Astrocyte (in vitro differentiated cells and primary cell): Measurements from ENCODE around the gene EP400. TPM values are rescaled to one million over a fixed set of nuclear protein-coding genes. Genes with fewer than 3 reads are reported as not detected.

Experiments used
- DNase-seq: peaks from one replicate; pipeline ENCODE4 v3.0.0-alpha.2; 2010; ENCODE audit warnings: low read depth
- FAIRE-seq: peaks from 2 replicates; lab custom pipeline; 2011; peaks lifted over from hg19 to GRCh38; lab: Jason Lieb, UNC
- H2AFZ ChIP-seq: 2 replicates; pipeline ENCODE4 v1.6.0; 2012; ENCODE audit warnings: low read depth, low read length, inconsistent platforms
- H3K27ac ChIP-seq: 2 replicates; pipeline ENCODE4 v1.5.1; 2011; ENCODE audit warnings: low read depth, low read length, inconsistent platforms
- H3K27me3 ChIP-seq: 2 replicates; pipeline ENCODE4 v1.6.0; 2011; ENCODE audit warnings: low read length, inconsistent platforms; ENCODE audit not compliant: insufficient read depth
- H3K36me3 ChIP-seq: 2 replicates; pipeline ENCODE4 v1.5.1; 2011; ENCODE audit warnings: low read length, inconsistent platforms; ENCODE audit not compliant: insufficient read depth
- H3K4me1 ChIP-seq: 2 replicates; pipeline ENCODE4 v1.5.1; 2011; ENCODE audit warnings: low read length, inconsistent platforms; ENCODE audit not compliant: insufficient read depth
- H3K4me2 ChIP-seq: 2 replicates; pipeline ENCODE4 v1.6.0; 2012; ENCODE audit warnings: low read length, inconsistent platforms
- H3K4me3 ChIP-seq: 2 replicates; pipeline ENCODE4 v1.5.1; 2011; ENCODE audit warnings: low read depth, mild to moderate bottlenecking, low read length, inconsistent platforms; ENCODE audit not compliant: insufficient read depth
- H3K79me2 ChIP-seq: 2 replicates; pipeline ENCODE4 v1.6.0; 2012; ENCODE audit warnings: mild to moderate bottlenecking, low read length, inconsistent platforms; ENCODE audit not compliant: insufficient read depth
- H3K9ac ChIP-seq: 2 replicates; pipeline ENCODE4 v1.6.0; 2012; ENCODE audit warnings: mild to moderate bottlenecking, low read length, inconsistent platforms
- H3K9me3 ChIP-seq: 2 replicates; pipeline ENCODE4 v1.5.1; 2012; ENCODE audit warnings: low read depth, mild to moderate bottlenecking, low read length, inconsistent platforms; ENCODE audit not compliant: insufficient read depth
- H4K20me1 ChIP-seq: 2 replicates; pipeline ENCODE4 v1.6.0; 2012; ENCODE audit warnings: low read length, inconsistent platforms; ENCODE audit not compliant: insufficient read depth
- H3K27ac Mint-ChIP-seq: one replicate; pipeline ENCODE4 v1.8.0; 2021; ENCODE audit warnings: mild to moderate bottlenecking, mixed read lengths; ENCODE audit not compliant: unreplicated experiment
- H3K27me3 Mint-ChIP-seq: one replicate; pipeline ENCODE4 v1.8.0; 2021; ENCODE audit warnings: low read depth, mixed read lengths; ENCODE audit not compliant: unreplicated experiment
- H3K36me3 Mint-ChIP-seq: one replicate; pipeline ENCODE4 v1.8.0; 2021; ENCODE audit warnings: low read depth, mixed read lengths; ENCODE audit not compliant: unreplicated experiment
- H3K4me1 Mint-ChIP-seq: one replicate; pipeline ENCODE4 v1.8.0; 2021; ENCODE audit warnings: low read depth, mixed read lengths; ENCODE audit not compliant: unreplicated experiment
- H3K4me3 Mint-ChIP-seq: one replicate; pipeline ENCODE4 v1.8.0; 2021; ENCODE audit warnings: mild to moderate bottlenecking, moderate library complexity, mixed read lengths; ENCODE audit not compliant: unreplicated experiment
- H3K9me3 Mint-ChIP-seq: one replicate; pipeline ENCODE4 v1.8.0; 2021; ENCODE audit warnings: mild to moderate bottlenecking, mixed read lengths; ENCODE audit not compliant: unreplicated experiment
- CTCF ChIP-seq: IDR thresholded peaks from 2 replicates; pipeline ENCODE4 v1.5.1; 2011; ENCODE audit warnings: low read depth, mild to moderate bottlenecking, inconsistent platforms, low read length, moderate library complexity; ENCODE audit not compliant: insufficient read depth
- EZH2 ChIP-seq: IDR thresholded peaks from 2 replicates; pipeline ENCODE4 v1.6.1; 2012; ENCODE audit warnings: mild to moderate bottlenecking, low read length, inconsistent platforms; ENCODE audit not compliant: insufficient read depth
- total RNA-seq: library from RNA; stranded (reverse); gene quantifications from 2 replicates; pipeline ENCODE4 v1.2.1, GENCODE V29; 2021

The EP400 gene
- total RNA-seq, 1 donor from 2014 or later = 39.8 TPM

- FAIRE-seq = no peak
- Mint-ChIP-seq H3K9me3 (no peaks in the 10 kb centered on the region), H3K4me3 (no peak overlapping the region), H3K27me3 (no peaks in the 10 kb centered on the region), H3K36me3 (peaks cover 10% of the 10 kb centered on the region), H3K27ac (no peak overlapping the region), H3K4me1 (peaks cover 4% of the 10 kb centered on the region)
- peaks cover 44% of the 10 kb centered on the region for H4K20me1 ChIP-seq
- H3K27ac ChIP-seq = no peak overlapping the region
- H3K9ac ChIP-seq = no peak overlapping the region
- TF ChIP-seq EZH2 (no peak), CTCF (no peak)
- peaks cover 16% of the 10 kb centered on the region for H3K36me3 ChIP-seq
- no peaks in the 10 kb centered on the region for H3K4me1 ChIP-seq
- no peaks in the 10 kb centered on the region for H3K27me3 ChIP-seq
- DNase-seq = no peak
- no peak overlapping the region for H3K4me2 ChIP-seq
- H3K79me2 ChIP-seq = no peaks in the 10 kb centered on the region
- H3K4me3 ChIP-seq = no peak overlapping the region
- H3K9me3 ChIP-seq = no peaks in the 10 kb centered on the region
- no peak overlapping the region for H2AFZ ChIP-seq
Measured at GRCh38 chr12:132071040-132071810, 121.5 kb downstream of the EP400 start.

DNA sequence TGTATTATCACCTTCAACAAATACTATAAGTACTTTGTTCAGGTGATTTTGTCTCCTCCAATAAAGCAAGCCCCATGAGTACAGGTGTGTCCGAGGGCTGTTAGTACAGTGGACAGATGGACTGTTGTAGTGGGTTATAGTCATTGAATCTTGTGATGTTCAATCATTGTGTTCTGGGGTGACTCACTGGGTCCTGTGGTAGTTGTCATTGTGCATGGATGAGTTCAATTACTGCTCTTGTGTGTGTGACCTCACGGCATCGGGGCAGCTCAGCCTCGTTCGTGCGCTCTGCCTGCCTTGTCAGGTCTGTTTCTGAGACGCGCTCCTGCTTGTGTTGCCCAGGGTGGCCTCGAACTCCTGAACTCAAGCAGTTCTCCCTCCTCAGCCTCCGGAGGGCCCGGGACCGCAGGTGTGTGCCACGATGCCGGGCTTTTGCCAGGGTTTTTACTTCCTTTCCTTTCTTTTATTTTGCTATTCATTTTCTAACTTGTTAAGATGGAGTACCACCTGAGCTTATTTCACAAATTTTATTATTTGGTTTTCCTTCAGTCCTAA lies 122.2 kb downstream of the EP400 start:
- no peaks in the 10 kb centered on the region for H3K27me3 Mint-ChIP-seq
- H3K4me2 ChIP-seq = no peak overlapping the region
- H4K20me1 ChIP-seq = peaks cover 46% of the 10 kb centered on the region
- no peaks in the 10 kb centered on the region for H3K9me3 ChIP-seq
- H3K4me1 ChIP-seq = no peaks in the 10 kb centered on the region
- H3K36me3 ChIP-seq = peaks cover 23% of the 10 kb centered on the region
- peaks cover 4% of the 10 kb centered on the region for H3K4me1 Mint-ChIP-seq
- no peaks in the 10 kb centered on the region for H3K27me3 ChIP-seq
- no peak overlapping the region for H3K4me3 ChIP-seq
- H3K9ac ChIP-seq = no peak overlapping the region
- TF ChIP-seq EZH2 (no peak), CTCF (no peak)
- DNase-seq (no peak), FAIRE-seq (no peak)
- no peaks in the 10 kb centered on the region for H3K9me3 Mint-ChIP-seq
- H3K79me2 ChIP-seq = no peaks in the 10 kb centered on the region
- no peak overlapping the region for H3K27ac ChIP-seq
- no peak overlapping the region for H3K27ac Mint-ChIP-seq
- peaks cover 7% of the 10 kb centered on the region for H3K36me3 Mint-ChIP-seq
- H3K4me3 Mint-ChIP-seq = no peak overlapping the region
- H2AFZ ChIP-seq = no peak overlapping the region

GRCh38 chr12:132074216-132074615 lies 124.5 kb downstream of the EP400 start:
- Histone ChIP-seq H3K4me1 (peaks cover 10% of the 10 kb centered on the region), H4K20me1 (peaks cover 49% of the 10 kb centered on the region), H3K9me3 (no peaks in the 10 kb centered on the region), H3K79me2 (no peaks in the 10 kb centered on the region), H3K4me3 (no peak overlapping the region), H3K36me3 (peaks cover 25% of the 10 kb centered on the region), H3K4me2 (no peak overlapping the region), H3K9ac (no peak overlapping the region), H3K27me3 (no peaks in the 10 kb centered on the region), H2AFZ (no peak overlapping the region), H3K27ac (no peak overlapping the region)
- H3K9me3 Mint-ChIP-seq = no peaks in the 10 kb centered on the region
- H3K27me3 Mint-ChIP-seq = no peaks in the 10 kb centered on the region
- FAIRE-seq (no peak), DNase-seq (no peak)
- peaks cover 4% of the 10 kb centered on the region for H3K4me1 Mint-ChIP-seq
- H3K4me3 Mint-ChIP-seq = no peak overlapping the region
- peak overlapping the region; percentile 6 for H3K27ac Mint-ChIP-seq
- peaks cover 13% of the 10 kb centered on the region for H3K36me3 Mint-ChIP-seq
- no peak for TF ChIP-seq CTCF
- no peak for TF ChIP-seq EZH2
